ENCODE results near the gene FUT7.
"Not testable (repeated sequence)": the region's sequence is repeated elsewhere in the genome, so short reads cannot be mapped to it uniquely, and the experiment has no call there.

Gene FUT7

DNA sequence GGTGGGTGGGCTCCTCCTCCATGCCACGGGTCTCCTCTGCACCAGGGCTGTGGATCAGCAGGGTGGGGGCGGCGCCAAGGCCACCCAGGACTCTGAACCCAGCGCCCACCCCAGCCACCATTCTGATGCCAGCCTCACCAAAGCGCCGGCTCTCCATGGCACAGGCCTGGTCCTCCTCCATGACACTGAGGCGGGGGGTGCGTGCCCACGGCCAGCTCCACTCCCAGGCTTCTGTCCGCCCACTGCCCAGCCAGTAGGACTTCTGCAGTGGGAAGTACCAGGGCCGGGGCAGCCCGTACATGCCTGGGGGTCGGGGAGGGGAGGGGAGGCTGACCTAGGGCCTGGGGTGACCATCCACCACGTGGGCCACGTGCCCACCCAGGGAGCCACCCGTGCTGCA is 15.5 kb downstream of the FUT7 start:
- DNase-seq = no peak

DNA sequence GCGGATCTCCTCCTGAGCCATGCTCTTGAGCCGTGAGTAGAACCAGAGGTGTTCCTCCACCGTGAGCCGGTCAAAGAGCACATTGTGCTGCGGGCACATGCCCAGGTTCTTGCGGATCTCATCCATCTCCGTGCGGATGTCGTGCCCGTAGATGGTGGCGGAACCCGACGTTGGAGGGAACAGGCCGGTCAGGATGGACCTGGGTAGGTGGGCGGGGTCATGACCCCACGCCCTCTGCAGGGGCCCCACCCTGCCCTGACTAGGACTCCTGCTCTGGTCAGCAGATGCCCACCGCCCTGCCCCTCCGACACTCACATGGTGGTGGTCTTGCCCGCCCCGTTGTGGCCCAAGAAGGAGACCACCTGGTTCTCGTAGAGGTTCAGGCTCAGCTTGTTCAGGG is 15.9 kb downstream of the FUT7 start:
- DNase-seq = no peak

- no peak for DNase-seq
Measured at GRCh38 chr9:137015540-137015930, 16.4 kb downstream of the FUT7 start.

DNA sequence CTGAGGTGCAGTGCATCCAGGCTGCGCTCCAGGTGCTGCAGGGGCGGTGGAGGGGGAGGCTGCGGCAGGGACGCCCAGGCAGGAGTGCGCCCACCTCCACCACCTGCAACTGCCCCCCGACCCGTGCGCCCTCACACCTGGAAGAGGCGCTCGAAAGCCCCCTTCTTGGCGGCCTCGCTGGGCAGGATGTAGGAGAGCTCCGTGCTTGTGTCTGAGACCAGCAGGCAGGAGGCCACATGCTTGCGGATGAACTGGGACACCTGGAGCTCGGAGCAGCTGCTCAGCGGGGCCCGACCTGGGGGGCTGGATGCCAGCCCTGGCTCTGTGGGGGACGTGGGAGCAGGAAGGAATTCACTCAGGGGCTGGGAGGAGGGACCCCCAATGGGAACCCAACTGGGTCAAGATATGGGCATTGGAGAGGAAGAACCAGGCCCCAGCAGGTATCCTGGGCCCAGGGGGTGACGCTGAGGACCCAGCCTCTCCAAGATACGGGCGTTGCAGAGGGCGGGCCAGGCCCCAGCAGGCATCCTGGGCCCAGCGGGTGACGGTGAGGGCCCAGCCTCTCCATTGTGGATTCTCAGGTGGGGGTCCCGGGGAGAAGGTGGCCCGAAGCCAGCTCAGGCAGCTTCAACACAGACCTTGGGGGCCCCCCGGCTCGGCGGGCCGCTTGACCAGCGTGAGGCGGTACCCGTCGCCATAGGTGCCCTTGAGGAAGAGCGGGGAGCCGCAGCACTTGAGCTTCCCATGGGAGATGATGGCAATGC is 16.9 kb downstream of the FUT7 start:
- no peak for DNase-seq

DNA sequence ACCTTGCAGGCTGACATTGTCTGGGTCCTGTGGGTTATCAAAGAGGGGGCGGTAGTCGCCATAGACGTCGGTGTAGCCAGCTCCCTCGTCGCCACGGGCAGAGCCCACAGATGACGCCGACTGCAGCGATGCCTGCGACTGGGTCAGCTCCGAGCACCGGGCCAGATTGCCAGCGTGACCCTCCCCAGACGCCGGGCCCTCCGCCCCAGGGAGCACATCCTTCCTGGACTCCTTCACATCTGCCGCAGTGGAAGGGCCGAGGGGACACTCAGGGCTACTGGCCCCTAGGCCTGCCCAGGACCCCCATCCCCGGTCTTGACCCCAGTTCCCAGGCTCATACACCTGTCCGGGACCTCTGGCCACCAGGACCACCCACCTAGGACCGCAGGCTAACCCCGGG is 17.7 kb downstream of the FUT7 start:
- DNase-seq = no peak

DNA sequence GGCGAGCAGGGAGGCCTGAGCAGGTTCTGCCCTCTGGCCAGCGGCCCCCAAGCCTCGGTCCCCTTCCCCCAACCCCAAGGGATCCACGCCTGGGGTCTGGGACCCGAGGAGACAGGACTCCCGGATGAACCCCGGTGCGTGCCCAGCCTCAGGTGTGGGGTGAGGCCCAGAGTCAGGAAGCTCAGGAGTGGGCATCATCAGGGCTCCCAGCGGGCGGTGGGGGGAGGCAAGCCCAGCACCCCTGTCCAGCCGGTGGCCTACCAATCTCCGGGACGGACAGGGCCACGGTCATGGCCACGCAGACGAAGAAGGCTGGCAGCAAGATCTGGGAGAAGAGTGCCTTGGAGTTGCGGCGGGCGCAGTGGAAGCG is 18.3 kb downstream of the FUT7 start:
- no peak for DNase-seq

- no peak for DNase-seq
Measured at GRCh38 chr9:137012694-137013570, 19.0 kb downstream of the FUT7 start.

- no peak for DNase-seq
Measured at GRCh38 chr9:137011907-137012675, 19.8 kb downstream of the FUT7 start.

DNA sequence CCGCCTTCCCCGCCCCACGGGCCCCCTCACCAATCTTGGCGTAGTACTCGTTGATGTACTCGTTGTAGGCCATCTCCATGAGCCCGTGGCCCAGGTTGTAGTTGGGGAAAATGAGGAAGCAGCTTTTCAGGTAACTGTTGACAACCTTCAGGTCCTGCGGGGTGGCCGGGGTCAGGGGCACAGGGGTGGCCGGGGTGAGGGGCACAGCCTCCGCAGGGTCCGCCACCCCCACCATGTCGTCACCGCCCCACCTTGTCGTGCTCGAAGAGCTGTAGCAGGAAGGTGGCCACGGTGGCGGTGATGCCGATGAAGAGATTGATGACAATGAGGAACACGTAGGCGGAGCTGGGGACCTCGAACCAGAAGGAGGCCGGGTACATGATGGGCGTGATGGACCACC is 20.7 kb downstream of the FUT7 start:
- DNase-seq = no peak

DNA sequence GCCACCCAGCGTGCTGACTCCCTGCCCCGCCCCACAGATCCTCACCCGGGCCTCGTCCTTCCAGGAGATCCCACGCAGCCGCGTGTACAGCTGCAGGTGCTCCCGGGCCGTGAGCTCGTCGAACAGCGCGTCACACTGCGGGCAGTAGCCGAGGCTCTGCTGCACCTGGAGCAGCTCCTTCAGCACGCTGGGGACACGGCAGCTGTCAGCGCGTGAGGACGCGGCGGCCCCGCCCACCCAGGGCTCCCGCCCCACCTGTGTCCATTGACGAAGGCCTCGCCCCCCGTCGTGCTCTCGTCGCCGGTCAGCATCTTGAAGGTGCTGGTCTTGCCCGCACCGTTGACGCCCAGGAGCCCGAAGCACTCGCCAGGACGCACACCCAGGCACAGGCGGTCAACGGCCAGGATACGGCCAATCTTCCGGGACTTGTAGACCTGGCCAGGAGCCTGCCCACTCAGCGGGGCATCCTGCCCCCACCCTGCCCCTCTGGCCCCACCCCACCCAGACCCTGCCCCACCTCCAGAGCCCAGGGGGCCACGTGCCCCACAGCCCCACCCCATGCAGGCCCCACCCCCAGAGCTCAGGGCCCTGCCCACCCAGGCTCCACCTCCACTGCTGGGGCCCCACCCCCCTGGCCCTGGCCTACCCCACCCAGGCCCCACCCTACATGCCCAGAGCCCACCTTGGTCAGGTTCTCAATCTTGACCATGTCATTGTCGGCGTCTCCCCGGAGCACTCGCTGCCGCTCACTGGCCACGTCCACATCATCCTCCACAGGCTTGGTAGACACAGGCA is 21.8 kb downstream of the FUT7 start:
- no peak for DNase-seq

DNA sequence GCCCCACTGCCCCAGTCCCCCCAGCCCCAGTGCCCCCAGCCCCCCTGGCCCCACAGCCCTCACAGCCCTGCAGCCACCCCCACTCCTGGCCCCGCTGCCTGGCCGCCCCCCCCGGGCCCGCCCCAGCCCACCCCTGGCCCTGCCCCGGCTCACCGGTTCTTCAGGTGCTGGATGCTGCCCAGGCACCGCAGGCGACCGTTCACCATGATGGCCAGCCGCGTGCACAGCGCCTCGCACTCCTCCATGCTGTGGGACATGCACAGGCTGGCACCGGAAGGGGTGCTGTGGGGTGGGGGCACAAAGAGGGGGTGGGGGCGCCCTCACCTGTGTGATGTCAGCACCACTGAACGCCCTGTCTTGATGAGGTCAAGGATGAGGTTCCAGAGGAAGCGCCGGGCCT is 22.7 kb downstream of the FUT7 start:
- DNase-seq = no peak

- DNase-seq = no peak
Measured at GRCh38 chr9:137008312-137008711, 23.6 kb downstream of the FUT7 start.

GRCh38 chr9:137007816-137008270 is 24.0 kb downstream of the FUT7 start:
- no peak for DNase-seq

DNA sequence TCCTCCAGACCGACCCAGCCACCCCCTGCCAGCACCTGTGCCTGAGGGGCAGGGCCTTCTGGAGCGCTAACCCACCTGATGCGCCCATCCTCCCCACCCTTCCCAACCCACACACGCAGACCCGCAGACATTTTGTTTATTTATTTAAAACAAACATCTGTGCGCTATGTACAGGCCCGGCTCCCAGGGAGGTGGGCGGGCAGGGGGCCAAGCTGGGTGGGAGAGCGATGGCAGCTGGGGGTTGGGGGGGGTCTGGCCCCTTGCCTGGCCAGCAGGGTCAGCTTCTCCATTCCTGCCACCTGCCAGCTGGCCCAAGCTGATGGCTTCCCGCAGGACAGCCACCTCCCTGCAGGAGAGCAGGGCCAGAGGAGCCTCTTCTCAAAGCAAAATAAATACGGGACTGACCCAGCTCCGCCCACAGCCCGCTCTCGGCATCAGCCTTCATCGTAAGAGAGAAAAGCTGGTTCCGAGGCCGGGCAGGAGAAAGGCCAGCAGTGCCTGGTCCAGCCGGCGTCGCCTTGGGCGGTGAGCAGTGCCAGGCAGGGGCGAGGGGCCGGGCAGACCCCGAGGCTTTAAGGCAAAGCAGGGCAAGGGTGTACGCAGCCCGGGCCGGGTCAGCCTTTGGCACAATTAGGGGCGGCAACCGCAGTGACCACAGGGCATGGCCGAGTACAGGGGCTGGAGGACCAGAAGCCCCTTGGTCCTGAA is 24.6 kb downstream of the FUT7 start:
- no peak for DNase-seq

- DNase-seq = no peak
Measured at GRCh38 chr9:137006116-137007003, 25.5 kb downstream of the FUT7 start.

- not testable (repeated sequence) for DNase-seq
Measured at GRCh38 chr9:137004285-137004684, 27.6 kb downstream of the FUT7 start.

GRCh38 chr9:137002646-137003041 is 29.2 kb downstream of the FUT7 start:
- DNase-seq = no peak

DNA sequence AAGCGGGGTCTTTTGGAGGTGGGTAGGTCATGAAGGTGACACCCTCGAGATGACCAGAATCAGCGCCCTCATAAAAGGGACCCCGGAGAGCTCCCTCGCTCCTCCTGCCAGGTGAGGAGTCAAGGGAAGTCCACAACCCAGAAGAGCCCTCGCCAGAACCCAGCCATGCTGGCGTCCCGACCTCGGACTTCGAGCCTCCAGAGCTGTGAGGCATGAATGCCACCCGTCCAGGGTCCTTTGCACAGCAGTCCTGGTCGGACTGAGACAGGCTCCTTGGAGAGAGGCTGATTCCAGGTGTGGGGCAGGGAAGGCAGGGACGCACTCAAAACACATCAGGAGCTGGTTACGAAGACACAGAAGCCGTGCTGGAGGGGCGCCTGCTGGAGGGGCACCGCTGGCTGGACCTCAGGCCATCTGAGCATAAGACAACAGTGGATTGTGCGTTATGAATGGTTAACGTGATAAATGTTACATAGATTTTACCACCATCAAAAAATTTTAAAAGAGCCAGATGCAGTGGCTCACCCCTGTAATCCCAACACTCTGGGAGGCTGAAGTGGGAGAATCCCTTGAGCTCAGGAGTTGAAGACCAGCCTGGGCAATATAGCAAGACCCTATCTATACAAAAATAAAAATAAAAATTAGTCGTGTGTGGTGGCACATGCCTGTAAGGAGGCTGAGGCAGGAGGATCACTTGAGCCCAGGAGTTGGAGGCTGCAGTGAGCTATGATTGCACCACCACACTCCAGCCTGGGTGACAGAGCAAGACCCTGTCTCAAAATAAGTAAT is 29.8 kb downstream of the FUT7 start:
- no peak for DNase-seq

- DNase-seq = no peak
Measured at GRCh38 chr9:137000177-137000930, 31.5 kb downstream of the FUT7 start.
